ENCODE measurements around the gene SLCO3A1.

SLCO3A1 gene

DNA sequence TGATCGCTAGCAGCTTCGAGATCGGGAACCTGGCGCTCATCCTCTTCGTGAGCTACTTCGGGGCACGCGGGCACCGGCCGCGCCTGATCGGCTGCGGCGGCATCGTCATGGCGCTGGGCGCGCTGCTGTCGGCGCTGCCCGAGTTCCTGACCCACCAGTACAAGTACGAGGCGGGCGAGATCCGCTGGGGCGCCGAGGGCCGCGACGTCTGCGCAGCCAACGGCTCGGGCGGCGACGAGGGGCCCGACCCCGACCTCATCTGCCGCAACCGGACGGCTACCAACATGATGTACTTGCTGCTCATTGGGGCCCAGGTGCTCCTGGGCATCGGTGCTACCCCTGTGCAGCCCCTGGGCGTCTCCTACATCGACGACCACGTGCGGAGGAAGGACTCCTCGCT, 62.5 kb downstream of the SLCO3A1 start:
- no peak for DNase-seq

DNA sequence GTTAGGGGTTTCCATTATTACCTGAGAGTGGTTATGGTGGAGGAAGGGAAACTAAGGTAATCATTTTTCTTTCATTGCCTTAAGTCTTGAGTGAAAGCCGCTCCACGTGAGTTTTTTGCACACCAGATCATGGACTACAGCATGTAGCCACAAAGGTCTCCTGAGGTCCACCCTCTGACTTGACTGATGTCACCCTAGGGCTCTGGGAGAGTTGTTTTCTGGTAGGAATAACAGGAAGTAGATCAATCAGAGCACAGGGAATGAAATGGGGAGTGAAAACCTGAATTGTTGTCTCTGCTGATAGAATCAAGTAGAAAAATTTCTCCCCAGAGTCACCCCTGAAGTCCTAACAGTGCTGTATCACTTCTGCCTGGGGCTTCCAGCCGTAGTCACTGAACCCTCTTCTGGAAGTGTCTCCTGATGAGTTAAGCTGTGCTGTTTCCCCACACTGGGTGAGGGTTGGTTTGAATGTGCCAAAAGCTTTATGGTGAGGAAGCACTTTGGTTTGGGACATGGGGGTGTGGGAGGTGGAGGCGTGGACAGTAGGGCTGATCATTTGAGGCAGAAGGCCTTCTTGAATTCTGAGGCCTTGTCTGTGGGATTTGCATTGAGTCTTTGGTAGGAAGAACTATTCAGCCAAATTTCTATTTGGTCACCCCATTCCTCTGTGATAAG, 64.3 kb downstream of the SLCO3A1 start:
- no peak for DNase-seq

DNA sequence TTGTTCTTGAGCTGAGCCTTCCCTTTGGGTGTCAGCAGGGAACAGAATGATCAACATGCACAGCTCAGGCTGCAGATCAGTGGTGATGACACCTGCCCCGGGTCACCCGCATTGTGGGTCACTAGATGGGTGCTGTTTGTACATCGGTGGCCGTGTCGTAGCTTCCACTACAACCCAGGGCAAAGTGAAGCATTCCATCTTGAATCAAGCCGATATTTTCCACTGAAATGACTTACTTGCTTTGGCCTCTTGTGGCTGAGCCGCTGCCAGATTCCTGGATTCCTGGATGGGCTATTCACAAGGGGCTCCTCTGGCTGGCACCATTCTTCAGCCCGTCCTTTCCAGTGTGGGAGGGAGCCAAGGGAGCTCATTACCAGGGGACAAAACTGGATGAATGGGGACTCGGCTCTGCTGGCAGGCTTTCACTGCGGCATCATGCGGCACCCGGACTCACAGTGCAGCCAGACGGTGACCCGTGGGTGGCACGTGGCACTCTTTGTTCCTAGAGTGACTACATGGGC, 65.6 kb downstream of the SLCO3A1 start:
- no peak for DNase-seq

DNA sequence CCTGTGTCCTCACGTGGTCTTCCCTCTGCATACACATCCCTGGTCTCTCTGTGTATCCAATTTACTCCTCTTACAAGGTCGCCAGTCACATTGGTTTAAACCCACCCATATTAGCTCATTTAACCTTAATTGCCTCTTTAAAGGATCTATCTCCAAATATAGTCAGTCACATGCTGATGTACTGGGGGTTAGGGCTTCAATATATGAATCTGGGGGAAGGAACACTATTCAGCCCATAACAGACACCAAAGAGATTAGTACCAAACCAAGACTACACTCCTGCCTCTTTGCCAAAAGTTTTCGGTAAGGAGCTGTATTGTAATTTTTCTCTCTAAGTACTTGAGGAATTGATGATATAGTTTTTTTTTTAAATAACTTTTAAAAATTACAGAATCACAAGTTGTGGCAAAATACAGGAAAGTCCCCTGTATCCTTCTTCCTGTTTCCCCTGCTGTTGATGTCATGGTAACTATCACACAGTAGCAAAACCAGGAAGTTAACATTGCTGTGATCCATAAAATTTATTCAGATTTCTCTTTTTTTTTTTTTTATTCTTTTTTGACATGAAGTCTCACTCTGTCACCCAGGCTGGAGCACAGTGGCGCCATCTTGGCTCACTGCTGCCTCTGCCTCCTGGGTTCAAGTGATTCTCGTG, 67.8 kb downstream of the SLCO3A1 start:
- DNase-seq: no peak

DNA sequence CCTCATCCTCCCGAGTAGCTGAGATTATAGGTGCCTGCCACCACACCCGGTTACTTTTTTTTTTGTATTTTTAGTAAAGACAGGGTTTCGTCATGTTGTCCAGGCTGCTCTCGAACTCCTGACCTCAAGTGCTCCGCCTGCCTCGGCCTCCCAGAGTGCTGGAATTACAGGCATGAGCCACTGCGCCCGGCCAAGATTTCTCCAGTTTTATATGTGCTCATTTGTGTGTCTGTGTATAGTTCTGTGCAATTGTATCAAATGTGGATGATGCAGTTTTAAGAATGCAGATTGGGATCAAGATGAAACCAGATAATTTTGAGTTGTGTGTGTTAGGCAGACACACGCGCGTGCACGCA, 68.3 kb downstream of the SLCO3A1 start:
- no peak for DNase-seq

DNA sequence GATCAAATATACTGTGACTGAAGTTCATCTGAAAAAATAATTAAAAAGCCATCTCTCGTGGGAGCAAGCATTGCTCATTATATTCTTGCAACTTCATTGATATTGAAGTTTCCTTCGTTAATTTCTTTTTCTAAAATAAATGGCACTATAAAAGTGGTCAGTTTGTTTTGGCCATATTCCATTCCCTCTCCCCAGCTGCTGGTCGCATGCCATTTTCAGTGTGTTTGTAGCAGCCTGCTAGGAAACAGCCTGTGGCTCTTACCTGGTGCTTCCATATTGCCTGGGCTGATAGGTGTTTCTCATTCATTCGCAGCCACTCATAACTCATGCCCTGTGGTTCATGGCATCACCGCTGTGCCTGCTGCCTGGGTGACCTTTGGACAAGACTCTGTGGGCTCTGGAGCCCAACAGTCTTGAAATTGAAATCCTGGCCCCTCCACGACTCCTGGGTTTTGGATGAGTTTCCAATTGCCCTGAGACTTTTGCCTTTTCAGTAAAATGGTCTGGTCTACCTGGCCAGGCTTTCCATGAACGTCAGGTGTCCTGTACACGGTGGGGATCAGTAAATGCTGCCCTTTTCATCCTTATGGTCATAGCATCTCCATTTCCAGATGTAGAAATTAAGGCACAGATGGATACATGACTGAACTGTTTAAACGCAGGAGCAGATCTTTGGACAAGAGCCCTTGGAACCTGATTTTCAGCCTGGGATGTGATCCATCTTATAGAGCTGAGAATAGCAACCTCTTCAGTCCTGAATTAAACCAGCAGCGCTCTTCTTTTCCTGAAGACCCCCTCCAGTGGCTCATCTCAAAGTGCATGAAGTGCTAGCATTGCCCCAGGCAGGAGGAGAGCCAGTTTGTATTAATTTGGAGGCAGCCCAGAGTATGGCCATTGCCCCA, 69.4 kb downstream of the SLCO3A1 start:
- DNase-seq: peak in 1 of 2 experiments; percentile 37

DNA sequence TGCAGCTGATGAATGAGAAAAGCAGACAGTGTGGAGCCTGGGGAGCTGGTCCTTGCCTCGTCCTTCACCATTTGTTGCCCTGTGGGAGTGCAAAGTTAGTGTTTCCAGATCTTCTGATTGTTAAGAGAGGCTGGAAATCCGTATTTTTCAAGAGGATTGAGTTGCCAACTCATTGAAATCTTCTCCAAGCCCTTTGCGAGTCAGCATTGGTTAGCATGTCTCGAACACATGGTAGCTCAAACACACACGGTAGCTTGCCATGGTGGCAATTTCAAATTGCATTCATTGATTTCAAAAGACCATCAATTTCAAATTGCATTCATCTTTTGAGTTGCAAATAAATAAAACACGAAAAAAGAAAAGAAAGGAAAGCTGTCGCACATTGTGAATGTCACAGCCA, 70.7 kb downstream of the SLCO3A1 start:
- no peak for DNase-seq

DNA sequence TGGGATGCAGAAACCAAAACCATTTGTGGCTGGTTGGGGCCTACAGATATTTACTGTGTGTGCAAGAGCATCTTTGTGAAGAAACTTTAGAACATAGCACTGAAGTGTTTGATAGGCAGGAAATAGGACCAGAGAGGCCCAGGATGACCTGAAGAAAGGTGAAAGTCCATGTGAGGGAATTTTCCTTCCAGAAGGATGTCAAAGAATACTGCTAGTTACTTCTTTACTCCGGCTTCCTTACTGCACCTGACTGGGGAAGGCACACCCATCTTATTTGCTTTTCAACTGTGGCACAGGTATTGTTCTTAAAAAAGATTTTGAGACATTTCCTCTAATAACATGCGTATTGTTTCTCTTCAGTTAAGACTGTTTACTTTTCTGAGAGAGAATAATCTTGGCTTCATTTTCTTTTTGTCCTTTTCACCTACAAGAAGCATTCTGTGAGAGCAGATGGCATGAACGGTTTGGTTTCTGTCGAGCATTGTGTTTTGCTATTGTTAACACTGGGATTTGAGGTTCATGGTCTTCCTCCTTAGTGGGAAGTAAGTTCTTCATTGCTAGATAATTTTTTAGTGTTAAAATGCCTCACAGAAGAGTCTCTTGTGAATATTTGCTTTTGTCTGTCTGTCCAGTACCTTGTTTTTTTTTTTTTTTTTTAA, 71.5 kb downstream of the SLCO3A1 start:
- DNase-seq: peak in 1 of 2 experiments; percentile 20

DNA sequence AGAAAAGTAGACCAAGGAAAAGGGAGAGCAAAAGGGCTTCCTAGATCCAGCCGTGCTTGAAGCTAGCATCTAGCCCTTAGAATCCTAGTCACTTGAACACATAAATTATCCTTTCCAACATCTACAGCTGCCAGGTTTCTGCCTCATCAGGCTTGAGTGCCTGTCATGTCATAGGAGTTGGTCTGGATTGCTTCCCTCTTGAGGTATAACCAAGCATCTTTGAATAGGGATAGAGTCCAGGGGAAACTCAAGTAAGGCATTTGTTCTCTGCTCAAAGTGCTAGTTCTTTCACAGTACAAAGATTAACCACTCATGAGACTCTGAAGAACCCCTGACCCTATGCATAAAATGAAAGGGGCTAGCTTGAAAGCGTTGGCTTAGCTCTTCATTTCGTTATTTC, 72.3 kb downstream of the SLCO3A1 start:
- peak; percentile 35 to 71 for DNase-seq

DNA sequence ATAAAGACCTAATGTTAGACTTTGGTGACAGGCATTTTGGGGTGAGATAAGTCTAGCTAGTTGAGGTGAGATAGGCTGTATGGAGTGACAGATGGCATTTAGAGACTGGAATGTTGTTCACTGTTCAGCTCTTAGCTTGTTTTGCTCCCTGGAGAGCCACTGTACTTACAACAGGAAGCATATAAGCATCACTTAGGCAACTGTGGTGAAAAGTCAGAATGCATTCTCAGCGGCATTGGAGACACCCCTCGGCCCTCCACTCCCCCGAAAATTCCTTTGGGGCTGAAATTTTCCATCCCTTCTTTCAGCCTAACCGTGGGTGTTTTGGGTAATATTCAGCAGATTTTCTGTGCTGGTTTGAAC, 73.4 kb downstream of the SLCO3A1 start:
- DNase-seq: peak; percentile 65 to 86

DNA sequence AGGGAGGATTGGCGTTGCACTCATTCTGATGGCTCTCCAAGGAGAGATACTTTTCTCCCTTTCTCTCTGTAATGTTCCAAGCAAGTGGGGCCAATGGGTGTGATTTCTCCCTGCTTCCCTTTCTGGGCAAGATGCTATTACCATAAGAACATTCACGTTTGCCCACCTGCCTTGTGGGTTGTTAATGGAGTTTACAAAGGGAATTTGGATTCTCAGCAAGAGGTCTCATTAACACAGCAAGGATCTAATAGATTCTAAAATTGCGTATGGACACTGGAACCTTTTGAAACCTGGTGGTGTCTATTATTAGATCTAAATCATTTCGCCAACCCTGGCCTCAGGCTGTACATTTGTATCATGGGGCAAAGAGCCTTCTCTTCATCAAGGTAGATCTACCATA, 74.1 kb downstream of the SLCO3A1 start:
- DNase-seq: no peak

DNA sequence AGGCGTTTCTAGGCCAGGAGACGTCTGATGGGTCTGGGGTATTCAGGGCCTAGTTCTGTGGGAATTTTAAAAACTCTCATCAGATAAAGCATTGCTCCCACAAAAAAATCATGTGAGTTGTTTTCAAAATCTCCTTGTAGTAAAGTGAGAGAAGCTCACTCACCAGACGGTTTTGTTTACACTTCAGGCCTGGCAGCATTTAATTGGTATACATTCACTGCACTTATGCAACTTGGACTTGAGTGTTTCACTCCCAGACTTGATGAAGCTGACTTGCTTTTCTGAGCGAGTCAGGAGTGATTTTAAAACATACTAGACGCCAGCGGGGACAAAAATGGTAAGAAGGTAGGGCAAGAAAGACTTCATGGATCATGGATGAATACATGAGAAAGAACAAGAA, 75.2 kb downstream of the SLCO3A1 start:
- DNase-seq: no peak

DNA sequence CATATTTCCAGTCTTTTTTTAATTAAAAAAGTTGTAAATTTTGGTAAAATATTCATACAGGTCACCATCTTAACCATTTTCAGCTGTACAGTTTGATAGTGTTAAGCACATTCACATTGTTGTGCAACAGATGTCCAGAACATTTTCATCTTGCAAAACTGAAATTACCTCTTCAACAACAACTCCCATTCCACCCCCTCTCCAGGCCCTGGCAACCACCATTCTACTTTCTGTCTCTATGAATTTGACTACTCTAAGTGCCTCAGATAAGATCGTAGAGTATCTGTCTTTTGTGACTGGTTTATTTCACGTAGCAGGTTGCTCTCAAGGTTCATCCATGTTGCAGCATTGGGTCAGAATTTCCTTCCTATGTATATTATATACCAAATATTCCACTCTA, 76.0 kb downstream of the SLCO3A1 start:
- DNase-seq: no peak

DNA sequence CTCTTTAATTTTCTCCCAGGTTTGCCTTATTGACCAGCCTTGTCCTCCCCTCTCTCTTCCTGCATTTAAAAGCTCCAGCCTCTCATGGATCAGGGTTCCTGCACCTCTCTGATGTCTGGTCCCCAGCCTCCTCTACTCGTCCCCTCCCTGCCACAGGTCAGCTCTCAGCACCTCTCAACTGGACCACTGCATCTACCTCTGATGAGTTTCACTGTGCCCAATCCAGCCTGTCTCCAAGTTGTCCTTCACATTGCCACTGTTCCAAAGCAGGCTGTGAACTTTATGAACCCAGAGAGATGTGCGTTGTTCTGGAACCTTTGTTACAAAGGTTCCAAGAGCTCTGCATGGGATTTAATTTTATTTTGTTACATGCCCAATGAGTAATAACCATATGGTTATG, 76.6 kb downstream of the SLCO3A1 start:
- no peak for DNase-seq

DNA sequence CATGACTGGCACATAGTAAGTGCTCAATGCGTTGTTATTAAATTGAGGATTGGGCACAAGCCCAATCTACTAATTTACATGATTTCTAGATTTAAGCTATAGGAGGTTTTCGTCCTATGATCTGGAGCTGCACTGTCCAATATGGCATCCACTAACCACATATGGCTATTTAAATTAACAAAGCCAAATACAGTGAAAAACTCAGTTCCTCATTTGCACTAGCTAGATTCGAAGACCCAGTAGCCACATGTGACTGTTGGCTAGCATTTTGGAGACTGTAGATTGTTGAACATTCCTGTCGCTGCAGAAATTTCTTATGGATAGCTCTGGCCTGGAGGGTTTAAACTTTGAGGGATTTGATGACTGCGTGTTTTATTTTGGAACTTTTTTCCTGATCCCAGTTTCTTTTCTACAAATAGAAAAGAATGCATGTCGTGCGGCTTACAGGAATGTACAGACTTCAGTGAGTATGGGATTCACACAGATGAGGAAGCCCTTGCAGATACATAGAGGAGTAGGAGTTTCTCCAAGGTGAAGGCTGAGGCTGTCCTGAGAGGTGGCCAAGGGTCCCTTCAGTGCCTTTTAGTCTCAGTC, 82.8 kb downstream of the SLCO3A1 start:
- no peak for DNase-seq

DNA sequence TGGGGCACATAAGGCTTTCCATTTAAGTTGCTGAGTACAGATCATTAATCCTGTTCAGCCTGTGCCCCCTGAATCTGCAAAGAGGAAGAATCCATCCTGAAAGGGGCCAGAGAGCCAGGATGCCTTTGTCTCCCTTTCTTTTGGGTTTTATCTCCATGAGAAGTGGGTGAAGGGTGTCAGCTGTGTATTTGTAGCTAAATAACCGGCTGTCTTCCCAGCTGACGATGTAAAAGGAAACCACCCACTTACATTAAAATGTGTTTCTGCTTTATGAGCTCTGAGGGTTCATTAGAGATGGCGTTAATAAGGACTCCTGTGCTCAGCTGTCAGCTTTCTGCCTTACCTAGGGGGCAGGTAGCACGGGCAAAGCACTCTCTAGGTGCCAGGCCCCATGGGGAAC, 83.4 kb downstream of the SLCO3A1 start:
- DNase-seq: peak; percentile 84 to 93

DNA sequence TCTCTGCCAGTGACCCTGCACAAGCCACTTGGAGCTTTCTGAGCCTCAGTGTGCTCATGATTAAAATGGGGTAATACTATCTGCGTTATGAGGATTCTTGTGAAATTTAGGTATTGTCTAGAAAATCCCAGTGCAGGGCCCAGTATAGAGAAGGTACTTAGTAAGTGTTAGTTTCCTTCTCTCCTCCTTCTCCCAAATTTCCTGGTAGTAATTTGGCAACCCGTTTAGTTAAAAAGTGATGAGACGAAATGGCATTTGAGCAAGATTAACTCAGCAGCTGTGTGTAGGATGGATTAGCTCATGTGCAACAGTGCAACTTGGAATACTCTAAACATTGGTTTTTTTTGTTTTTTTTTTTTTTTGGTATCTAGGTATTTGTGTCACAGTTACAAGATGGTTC, 84.6 kb downstream of the SLCO3A1 start:
- no peak for DNase-seq

DNA sequence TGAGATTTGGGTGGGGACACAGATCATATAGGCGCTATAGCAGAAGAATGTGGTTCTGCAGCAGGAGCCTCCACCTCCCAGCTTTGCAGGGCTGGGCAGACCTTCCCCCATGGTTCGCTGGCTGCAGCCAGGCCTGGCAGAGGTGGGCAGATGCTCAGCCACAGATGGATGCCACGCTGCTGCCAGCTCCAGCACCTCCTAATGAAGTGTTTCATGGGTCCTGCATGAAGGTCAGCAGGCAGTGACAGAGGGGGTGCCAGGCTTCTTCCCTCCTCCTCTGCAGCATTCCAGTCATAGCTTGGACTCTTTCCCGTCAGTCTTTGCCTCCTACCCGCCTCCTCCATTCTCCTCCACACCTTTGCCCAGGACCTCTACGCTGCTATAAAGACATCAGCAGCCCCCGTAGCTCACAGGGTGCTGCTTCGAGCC, 85.9 kb downstream of the SLCO3A1 start:
- no peak for DNase-seq

DNA sequence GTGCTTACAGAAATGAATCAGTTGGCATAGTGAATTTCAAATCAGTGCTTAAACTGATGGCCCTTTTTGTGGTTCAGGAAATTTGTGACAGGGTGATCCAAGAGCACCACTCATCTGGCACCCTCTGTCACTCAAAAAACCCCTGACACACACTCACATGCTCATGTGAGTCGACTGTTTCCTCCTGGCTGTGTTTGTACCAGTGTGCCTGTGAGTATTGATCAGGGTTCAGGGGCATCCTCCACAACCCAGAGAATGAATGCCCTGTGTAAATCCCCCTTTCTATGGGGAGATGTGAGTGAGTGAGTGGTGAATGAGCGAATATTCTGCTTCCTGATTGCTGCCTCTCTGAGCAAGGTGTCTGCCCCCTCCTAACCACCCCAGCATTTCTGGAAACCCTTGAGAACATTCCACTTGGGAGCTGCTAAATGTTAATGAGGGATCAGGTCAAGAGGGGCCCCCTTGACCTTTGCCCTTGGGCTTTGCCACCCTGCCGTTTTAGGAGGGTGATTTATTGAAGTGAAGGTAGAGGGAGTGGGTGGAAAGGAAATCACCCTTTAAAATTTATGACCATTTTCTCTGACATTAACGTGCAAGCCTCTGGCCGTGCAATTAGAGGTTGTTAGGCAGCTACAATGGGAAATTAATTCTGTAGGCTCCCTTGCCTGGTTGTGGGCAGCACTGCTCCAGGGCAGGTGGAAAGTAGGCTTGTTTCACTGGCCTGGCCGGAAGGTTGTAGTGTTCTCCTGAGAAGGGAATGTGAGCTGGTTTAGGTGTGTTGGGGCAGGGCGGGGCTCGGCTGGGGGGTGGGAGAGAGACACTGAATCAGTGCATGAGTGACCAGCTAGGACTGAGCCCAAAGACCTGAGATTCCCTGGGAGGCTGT, 87.2 kb downstream of the SLCO3A1 start:
- no peak for DNase-seq

DNA sequence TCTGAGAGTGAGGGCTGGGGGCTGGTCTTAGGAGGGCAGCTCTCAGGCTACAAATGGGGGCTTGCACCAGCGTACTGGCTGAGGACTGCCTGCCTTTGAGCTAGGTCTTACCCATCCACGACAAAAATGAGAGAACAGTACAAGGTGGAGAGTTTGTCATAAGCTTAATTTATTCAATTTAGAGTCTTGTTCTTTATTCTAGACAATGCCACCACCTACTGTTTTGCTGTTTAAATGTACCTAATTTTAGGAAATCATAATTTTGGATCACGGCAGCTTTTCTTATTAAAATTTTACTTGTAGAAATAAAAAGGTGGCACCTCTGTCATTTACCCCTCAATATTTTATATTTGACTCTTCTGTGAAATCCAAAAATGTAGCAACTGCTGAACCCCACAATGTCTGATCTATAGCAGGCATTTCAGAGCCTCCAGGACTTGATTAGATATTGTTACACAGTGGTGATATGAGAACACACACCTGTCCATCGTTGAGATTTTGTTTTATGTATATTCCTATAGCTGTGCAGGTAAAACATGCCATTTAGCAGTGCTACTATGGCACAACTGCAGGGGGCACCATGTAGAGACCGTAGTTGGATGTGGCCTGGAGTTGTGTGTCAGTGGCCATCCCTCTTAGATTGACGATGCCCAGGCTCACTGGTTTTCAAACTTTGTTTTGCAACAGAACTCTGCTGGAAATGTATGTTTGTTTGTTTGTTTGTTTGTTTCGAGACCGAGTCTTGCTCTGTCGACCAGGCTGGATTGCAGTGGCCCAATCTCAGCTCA, 88.6 kb downstream of the SLCO3A1 start:
- no peak for DNase-seq

Data from NCI-H524 (cell line).